Activated CD8-positive, alpha-beta T cell treated with anti-CD3 and anti-CD28 coated beads for 36 hours (primary cell): ENCODE data around the gene EMX2. TPM values are rescaled to one million over a fixed set of nuclear protein-coding genes. Genes with fewer than 3 reads are reported as not detected.

ENCODE experiments used
- ATAC-seq: fragments of 200-7000 bp; cut with Tn5 transposase; one replicate; pipeline ENCODE4 v1.10.0; 2021; ENCODE audit warnings: mild to moderate bottlenecking, moderate library complexity
- CTCF ChIA-PET: fragments of 350-600 bp; sonication (Branson Sonifier 250); formaldehyde crosslinking; loops from one replicate; lab custom pipeline; 2021; ENCODE audit warnings: antibody characterized with exemption; lab: Charles Lee
- POLR2A ChIA-PET: fragments of 350-600 bp; sonication (Branson Sonifier 250); formaldehyde crosslinking; loops from one replicate; lab custom pipeline; 2021; ENCODE audit warnings: antibody characterized with exemption; lab: Charles Lee
- DNase-seq: peaks from one replicate; pipeline ENCODE4 v3.0.0-alpha.2; 2020
- H3K27ac Mint-ChIP-seq: one replicate; pipeline ENCODE4 v1.8.0; 2021; ENCODE audit warnings: mild to moderate bottlenecking, mixed read lengths
- H3K27me3 Mint-ChIP-seq: one replicate; pipeline ENCODE4 v1.8.0; 2021; ENCODE audit warnings: mixed read lengths
- H3K36me3 Mint-ChIP-seq: one replicate; pipeline ENCODE4 v1.8.0; 2021; ENCODE audit warnings: low read depth, mixed read lengths
- H3K4me1 Mint-ChIP-seq: one replicate; pipeline ENCODE4 v1.8.0; 2021; ENCODE audit warnings: low read depth, mixed read lengths
- H3K4me3 Mint-ChIP-seq: one replicate; pipeline ENCODE4 v1.8.0; 2021; ENCODE audit warnings: mild to moderate bottlenecking, moderate library complexity, mixed read lengths
- H3K9me3 Mint-ChIP-seq: one replicate; pipeline ENCODE4 v1.8.0; 2021; ENCODE audit warnings: mixed read lengths
- CTCF ChIP-seq: fragments of 200-600 bp; IDR thresholded peaks from one replicate; pipeline ENCODE4 v1.8.0; 2022; ENCODE audit warnings: antibody characterized with exemption, mild to moderate bottlenecking
- intact Hi-C: fragments of 100-400 bp; cut with micrococcal nuclease; formaldehyde crosslinking; loops from one replicate; pipeline ENCODE4 v1.10.0; 2022
- total RNA-seq, 2 experiments: library from RNA; stranded (reverse); gene quantifications; one replicate each; pipeline ENCODE4 v1.2.3, GENCODE V29; 2021

Gene EMX2
- total RNA-seq, 2 experiments from 2014 or later, result not detected

GRCh38 chr10:117530791-117531190 is 11.8 kb upstream of the EMX2 start:
- Mint-ChIP-seq H3K27me3 (peaks cover 56% of the 10 kb centered on the region), H3K9me3 (no peaks in the 10 kb centered on the region), H3K4me1 (peaks cover 4% of the 10 kb centered on the region), H3K4me3 (no peak overlapping the region), H3K36me3 (no peaks in the 10 kb centered on the region), H3K27ac (no peak overlapping the region)
- CTCF ChIA-PET, result interaction anchor here (0.8 kb wide), 1 partner anchor 11 kb away, joined by 3 read pairs; no protein-coding TSS in a partner anchor
- ATAC-seq (no peak), DNase-seq (no peak)
- intact Hi-C loops, result loop anchor here (2.0 to 10.0 kb wide), 2 partner anchors 20 to 396 kb away; partner anchors contain the start of gene VAX1
- POLR2A ChIA-PET, result no interaction called here
- no peak for TF ChIP-seq CTCF

GRCh38 chr10:117531371-117532002 is 11.1 kb upstream of the EMX2 start:
- Mint-ChIP-seq H3K27ac (no peak overlapping the region), H3K4me1 (peaks cover 4% of the 10 kb centered on the region), H3K36me3 (no peaks in the 10 kb centered on the region), H3K4me3 (no peak overlapping the region), H3K9me3 (no peaks in the 10 kb centered on the region), H3K27me3 (peaks cover 63% of the 10 kb centered on the region)
- TF ChIP-seq CTCF, result no peak
- ChIA-PET POLR2A (interaction anchor here (0.5 to 1.4 kb wide), 2 partner anchors 14 to 707 kb away, joined by 3 to 4 read pairs; no protein-coding TSS in a partner anchor), CTCF (interaction anchor here (0.8 to 2.3 kb wide), 2 partner anchors 10 to 35 kb away, joined by 3 to 8 read pairs; no protein-coding TSS in a partner anchor)
- intact Hi-C loops, result loop anchor here (2.0 to 10.0 kb wide), 2 partner anchors 19 to 397 kb away; partner anchors contain the start of gene VAX1
- ATAC-seq (no peak), DNase-seq (no peak)

GRCh38 chr10:117532003-117532385 is 10.6 kb upstream of the EMX2 start:
- ChIA-PET CTCF (interaction anchor here (0.6 to 2.3 kb wide), 2 partner anchors 35 to 758 kb away, joined by 4 to 8 read pairs; no protein-coding TSS in a partner anchor), POLR2A (interaction anchor here (0.5 to 1.4 kb wide), 2 partner anchors 14 to 706 kb away, joined by 3 to 4 read pairs; no protein-coding TSS in a partner anchor)
- ATAC-seq (no peak), DNase-seq (no peak)
- peaks cover 65% of the 10 kb centered on the region for H3K27me3 Mint-ChIP-seq
- peaks cover 4% of the 10 kb centered on the region for H3K4me1 Mint-ChIP-seq
- H3K36me3 Mint-ChIP-seq, result no peaks in the 10 kb centered on the region
- TF ChIP-seq CTCF, result no peak
- no peaks in the 10 kb centered on the region for H3K9me3 Mint-ChIP-seq
- intact Hi-C loops, result loop anchor here (10.0 kb wide), 1 partner anchor 397 kb away; the partner anchor contains the start of gene VAX1
- H3K27ac Mint-ChIP-seq, result no peak overlapping the region
- no peak overlapping the region for H3K4me3 Mint-ChIP-seq

- no peak for TF ChIP-seq CTCF
- intact Hi-C loops, result loop anchor here (10.0 kb wide), 1 partner anchor 398 kb away; the partner anchor contains the start of gene VAX1
- ATAC-seq, result no peak
- H3K36me3 Mint-ChIP-seq, result no peaks in the 10 kb centered on the region
- peaks cover 4% of the 10 kb centered on the region for H3K4me1 Mint-ChIP-seq
- H3K9me3 Mint-ChIP-seq, result no peaks in the 10 kb centered on the region
- no peak for DNase-seq
- POLR2A ChIA-PET, result interaction anchor here (1.4 kb wide), 1 partner anchor 13 kb away, joined by 4 read pairs; no protein-coding TSS in a partner anchor
- CTCF ChIA-PET, result interaction anchor here (0.6 to 2.3 kb wide), 3 partner anchors 36 to 757 kb away, joined by 4 to 8 read pairs (median 4); no protein-coding TSS in a partner anchor
- H3K27ac Mint-ChIP-seq, result no peak overlapping the region
- peaks cover 65% of the 10 kb centered on the region for H3K27me3 Mint-ChIP-seq
- no peak overlapping the region for H3K4me3 Mint-ChIP-seq
Observed at GRCh38 chr10:117532451-117533107, 10.0 kb upstream of the EMX2 start.
